ENCODE measurements around the gene DNM2. TPM values are rescaled to one million over a fixed set of nuclear protein-coding genes. Genes with fewer than 3 reads are reported as not detected.
A peak's percentile ranks its signal among the peaks of the same experiment; 100 is the strongest.

DNM2 gene
- total and polyA plus RNA-seq, 9 of the 15 experiments (the other 6 are each of a cell fraction or from before 2014, with no cell fraction given), result 2.2 to 161 (median 72.6) TPM

MicroRNAs encoded within 50 kb of the gene (microRNA counts, 767-probe panel; counts per million panel counts)
- 499 counts per million, percentile 9 among the panel's probes with 10 or more counts for microRNA hsa-miR-638

Small RNA genes within 50 kb of the gene (microRNA-seq; reads per million reads assigned to microRNA genes)
- gene MIR199A1 (ENCODE audit: borderline microRNAs expressed) (not detected), gene MIR4748 (ENCODE audit: borderline microRNAs expressed) (not detected), gene MIR638 (ENCODE audit: borderline microRNAs expressed) (not detected), gene MIR6793 (ENCODE audit: borderline microRNAs expressed) (0.64 reads per million)

Small RNA genes within 50 kb of the gene (small RNA-seq; reads per million reads assigned to genes)
- gene MIR199A1, result not detected
- not detected for gene MIR4748
- gene MIR638, result not detected
- gene MIR6793, result not detected

Other genes with a start within 250 kb of the DNM2 start
Only the 7 nearest of the 15 such genes appear.
- gene CDKN2D, start 149.1 kb upstream of the DNM2 start, total RNA-seq (2014; rRNA removed), result 1.7 and 2.7 TPM in 2 replicates
- 1.7 and 2.4 TPM in 2 replicates for gene CDKN2D, start 149.1 kb upstream of the DNM2 start, total RNA-seq (2014; rRNA removed; fragmentation: Illumina TruSeq; extraction: Trizol)
- gene CDKN2D, start 149.1 kb upstream of the DNM2 start, total RNA-seq (2015; rRNA removed; fragmentation: Illumina TruSeq; extraction: Trizol), result 3.2 and 3.7 TPM in 2 replicates
- 4.1 and 4.7 TPM in 2 replicates for gene CDKN2D, start 149.1 kb upstream of the DNM2 start, total RNA-seq (2021)
- 5.7 and 6.6 TPM in 2 replicates for gene CDKN2D, start 149.1 kb upstream of the DNM2 start, polyA plus RNA-seq (2011; rRNA removed)
- gene CDKN2D, start 149.1 kb upstream of the DNM2 start, polyA plus RNA-seq (2014; fragmentation: Illumina TruSeq; extraction: Trizol), result 3.7 and 4.0 TPM in 2 replicates
- gene CDKN2D, start 149.1 kb upstream of the DNM2 start, polyA plus RNA-seq (2014; fragmentation: Nextera tagmentation; extraction: Ambion mirVana), result 1 to 10 TPM in 1 of 2 experiments, under 1 TPM in 1; 0.41 to 1.0 TPM
- 6.7 and 8.2 TPM in 2 replicates for gene CDKN2D, start 149.1 kb upstream of the DNM2 start, polyA plus RNA-seq (2014; rRNA removed)
- gene AP1M2, start 130.8 kb upstream of the DNM2 start, total RNA-seq (2014; rRNA removed), result 0.59 TPM in 1 of 2 replicates, not detected in the other
- 0.57 and 1.3 TPM in 2 replicates for gene AP1M2, start 130.8 kb upstream of the DNM2 start, total RNA-seq (2014; rRNA removed; fragmentation: Illumina TruSeq; extraction: Trizol)
- gene AP1M2, start 130.8 kb upstream of the DNM2 start, total RNA-seq (2015; rRNA removed; fragmentation: Illumina TruSeq; extraction: Trizol), result 0.15 TPM in 1 of 2 replicates, not detected in the other
- gene AP1M2, start 130.8 kb upstream of the DNM2 start, total RNA-seq (2021), result 0.33 and 0.40 TPM in 2 replicates
- 0.39 and 0.50 TPM in 2 replicates for gene AP1M2, start 130.8 kb upstream of the DNM2 start, polyA plus RNA-seq (2011; rRNA removed)
- 0.68 TPM in 1 of 2 replicates, not detected in the other for gene AP1M2, start 130.8 kb upstream of the DNM2 start, polyA plus RNA-seq (2014; fragmentation: Illumina TruSeq; extraction: Trizol)
- gene AP1M2, start 130.8 kb upstream of the DNM2 start, polyA plus RNA-seq (2014; fragmentation: Nextera tagmentation; extraction: Ambion mirVana), result 1 to 10 TPM; 1.1 to 1.4 TPM
- 1.1 and 1.3 TPM in 2 replicates for gene AP1M2, start 130.8 kb upstream of the DNM2 start, polyA plus RNA-seq (2014; rRNA removed)
- 6.8 and 14.4 TPM in 2 replicates for gene SLC44A2, start 92.5 kb upstream of the DNM2 start, total RNA-seq (2014; rRNA removed)
- 6.2 and 6.5 TPM in 2 replicates for gene SLC44A2, start 92.5 kb upstream of the DNM2 start, total RNA-seq (2014; rRNA removed; fragmentation: Illumina TruSeq; extraction: Trizol)
- gene SLC44A2, start 92.5 kb upstream of the DNM2 start, total RNA-seq (2015; rRNA removed; fragmentation: Illumina TruSeq; extraction: Trizol), result 8.0 and 8.1 TPM in 2 replicates
- gene SLC44A2, start 92.5 kb upstream of the DNM2 start, total RNA-seq (2021), result 30.2 and 34.2 TPM in 2 replicates
- gene SLC44A2, start 92.5 kb upstream of the DNM2 start, polyA plus RNA-seq (2011; rRNA removed), result 15.1 and 23.3 TPM in 2 replicates
- 26.3 and 33.0 TPM in 2 replicates for gene SLC44A2, start 92.5 kb upstream of the DNM2 start, polyA plus RNA-seq (2014; fragmentation: Illumina TruSeq; extraction: Trizol)
- gene SLC44A2, start 92.5 kb upstream of the DNM2 start, polyA plus RNA-seq (2014; fragmentation: Nextera tagmentation; extraction: Ambion mirVana), result 1 to 10 TPM; 1.1 to 2.3 TPM
- gene SLC44A2, start 92.5 kb upstream of the DNM2 start, polyA plus RNA-seq (2014; rRNA removed), result 12.4 and 16.7 TPM in 2 replicates
- gene ILF3, start 63.7 kb upstream of the DNM2 start, total RNA-seq (2014; rRNA removed), result 141 and 169 TPM in 2 replicates
- 122 and 125 TPM in 2 replicates for gene ILF3, start 63.7 kb upstream of the DNM2 start, total RNA-seq (2014; rRNA removed; fragmentation: Illumina TruSeq; extraction: Trizol)
- gene ILF3, start 63.7 kb upstream of the DNM2 start, total RNA-seq (2015; rRNA removed; fragmentation: Illumina TruSeq; extraction: Trizol), result 179 and 183 TPM in 2 replicates
- gene ILF3, start 63.7 kb upstream of the DNM2 start, total RNA-seq (2021), result 408 and 453 TPM in 2 replicates
- 175 and 376 TPM in 2 replicates for gene ILF3, start 63.7 kb upstream of the DNM2 start, polyA plus RNA-seq (2011; rRNA removed)
- gene ILF3, start 63.7 kb upstream of the DNM2 start, polyA plus RNA-seq (2014; fragmentation: Illumina TruSeq; extraction: Trizol), result 342 and 395 TPM in 2 replicates
- 10 to 100 TPM; 26.0 to 27.5 TPM for gene ILF3, start 63.7 kb upstream of the DNM2 start, polyA plus RNA-seq (2014; fragmentation: Nextera tagmentation; extraction: Ambion mirVana)
- gene ILF3, start 63.7 kb upstream of the DNM2 start, polyA plus RNA-seq (2014; rRNA removed), result 231 and 240 TPM in 2 replicates
- 34.6 and 43.6 TPM in 2 replicates for gene QTRT1, start 16.6 kb upstream of the DNM2 start, total RNA-seq (2014; rRNA removed)
- gene QTRT1, start 16.6 kb upstream of the DNM2 start, total RNA-seq (2014; rRNA removed; fragmentation: Illumina TruSeq; extraction: Trizol), result 7.1 and 10.4 TPM in 2 replicates
- 32.8 and 33.7 TPM in 2 replicates for gene QTRT1, start 16.6 kb upstream of the DNM2 start, total RNA-seq (2015; rRNA removed; fragmentation: Illumina TruSeq; extraction: Trizol)
- gene QTRT1, start 16.6 kb upstream of the DNM2 start, total RNA-seq (2021), result 63.5 and 63.6 TPM in 2 replicates
- 30.5 and 46.6 TPM in 2 replicates for gene QTRT1, start 16.6 kb upstream of the DNM2 start, polyA plus RNA-seq (2011; rRNA removed)
- 19.3 and 44.0 TPM in 2 replicates for gene QTRT1, start 16.6 kb upstream of the DNM2 start, polyA plus RNA-seq (2014; fragmentation: Illumina TruSeq; extraction: Trizol)
- 1 to 10 TPM; 1.2 to 6.2 TPM for gene QTRT1, start 16.6 kb upstream of the DNM2 start, polyA plus RNA-seq (2014; fragmentation: Nextera tagmentation; extraction: Ambion mirVana)
- 65.5 and 77.8 TPM in 2 replicates for gene QTRT1, start 16.6 kb upstream of the DNM2 start, polyA plus RNA-seq (2014; rRNA removed)
- gene TMED1, start 118.1 kb downstream of the DNM2 start, total RNA-seq (2014; rRNA removed), result 28.1 and 34.4 TPM in 2 replicates
- 7.4 and 8.0 TPM in 2 replicates for gene TMED1, start 118.1 kb downstream of the DNM2 start, total RNA-seq (2014; rRNA removed; fragmentation: Illumina TruSeq; extraction: Trizol)
- gene TMED1, start 118.1 kb downstream of the DNM2 start, total RNA-seq (2015; rRNA removed; fragmentation: Illumina TruSeq; extraction: Trizol), result 22.7 and 23.5 TPM in 2 replicates
- gene TMED1, start 118.1 kb downstream of the DNM2 start, total RNA-seq (2021), result 25.5 and 28.2 TPM in 2 replicates
- 26.1 and 27.9 TPM in 2 replicates for gene TMED1, start 118.1 kb downstream of the DNM2 start, polyA plus RNA-seq (2011; rRNA removed)
- 9.6 and 18.6 TPM in 2 replicates for gene TMED1, start 118.1 kb downstream of the DNM2 start, polyA plus RNA-seq (2014; fragmentation: Illumina TruSeq; extraction: Trizol)
- 1 to 10 TPM in 1 of 2 experiments, under 1 TPM in 1; 0.86 to 5.9 TPM for gene TMED1, start 118.1 kb downstream of the DNM2 start, polyA plus RNA-seq (2014; fragmentation: Nextera tagmentation; extraction: Ambion mirVana)
- 29.3 and 30.2 TPM in 2 replicates for gene TMED1, start 118.1 kb downstream of the DNM2 start, polyA plus RNA-seq (2014; rRNA removed)
- 0.16 TPM in 1 of 2 replicates, not detected in the other for gene C19orf38, start 130.3 kb downstream of the DNM2 start, total RNA-seq (2014; rRNA removed)
- gene C19orf38, start 130.3 kb downstream of the DNM2 start, total RNA-seq (2014; rRNA removed; fragmentation: Illumina TruSeq; extraction: Trizol), result not detected in 2 replicates
- not detected in 2 replicates for gene C19orf38, start 130.3 kb downstream of the DNM2 start, total RNA-seq (2015; rRNA removed; fragmentation: Illumina TruSeq; extraction: Trizol)
- gene C19orf38, start 130.3 kb downstream of the DNM2 start, total RNA-seq (2021), result 0.18 and 0.29 TPM in 2 replicates
- gene C19orf38, start 130.3 kb downstream of the DNM2 start, polyA plus RNA-seq (2011; rRNA removed), result 0.14 and 0.31 TPM in 2 replicates
- not detected in 2 replicates for gene C19orf38, start 130.3 kb downstream of the DNM2 start, polyA plus RNA-seq (2014; fragmentation: Illumina TruSeq; extraction: Trizol)
- not detected for gene C19orf38, start 130.3 kb downstream of the DNM2 start, polyA plus RNA-seq (2014; fragmentation: Nextera tagmentation; extraction: Ambion mirVana)
- gene C19orf38, start 130.3 kb downstream of the DNM2 start, polyA plus RNA-seq (2014; rRNA removed), result 0.53 TPM in 1 of 2 replicates, not detected in the other